Endothelial cell of umbilical vein (primary cell): ENCODE measurements around the gene CRYAB. TPM values are rescaled to one million over a fixed set of nuclear protein-coding genes. Genes with fewer than 3 reads are reported as not detected.

ENCODE experiments used
- BruUV-seq: library from RNA; stranded (reverse); fragments of 400-500 nt; replicated peaks from 2 replicates; lab custom pipeline; 2021; lab: Mats Ljungman, UMichigan
- CTCF ChIA-PET: fragments of 300-600, 350-600 bp; sonication (Branson Sonifier 250); formaldehyde crosslinking; loops from one replicate; lab custom pipeline; 2021; ENCODE audit warnings: antibody characterized with exemption, inconsistent platforms; lab: Charles Lee
- POLR2A ChIA-PET: fragments of 300-600, 350-600 bp; sonication (Branson Sonifier 250); formaldehyde crosslinking; loops from one replicate; lab custom pipeline; 2021; ENCODE audit warnings: antibody characterized with exemption, inconsistent platforms; lab: Charles Lee
- DNase-seq: peaks from one replicate; pipeline ENCODE4 v3.0.0-alpha.2; 2011; ENCODE audit warnings: low read depth, low spot score
- FAIRE-seq: peaks from 2 replicates; lab custom pipeline; 2011; peaks lifted over from hg19 to GRCh38; lab: Jason Lieb, UNC
- H2AFZ ChIP-seq: 2 replicates; pipeline ENCODE4 v1.6.0; 2012; ENCODE audit warnings: low read depth, low read length, control low read depth, inconsistent platforms
- H3K27ac ChIP-seq: 2 replicates; pipeline ENCODE4 v1.5.1; 2011; ENCODE audit warnings: low read depth, mild to moderate bottlenecking, control low read depth, low read length, moderate library complexity; ENCODE audit not compliant: insufficient read depth
- H3K27me3 ChIP-seq, 2 experiments: 2 replicates each; pipeline versions ENCODE4 v1.6.0 to v1.6.1; 2011; ENCODE audit warnings: low read length in 2 of 2, mixed read lengths in 1 of 2; ENCODE audit not compliant: control insufficient read depth in 2 of 2, insufficient read depth in 2 of 2
- H3K36me3 ChIP-seq, 2 experiments: 2 replicates in 1 of 2; 3 replicates in 1 of 2; pipeline ENCODE4 v1.5.1; 2011; ENCODE audit warnings: low read length in 2 of 2, mild to moderate bottlenecking in 1 of 2, moderate library complexity in 1 of 2; ENCODE audit not compliant: control insufficient read depth in 2 of 2, insufficient read depth in 2 of 2; ENCODE audit errors: extremely low read depth in 1 of 2
- H3K4me1 ChIP-seq: 3 replicates; pipeline ENCODE4 v1.5.1; 2011; ENCODE audit warnings: mild to moderate bottlenecking, low read length; ENCODE audit not compliant: control insufficient read depth, insufficient read depth; ENCODE audit errors: extremely low read depth
- H3K4me2 ChIP-seq: 2 replicates; pipeline ENCODE4 v1.6.1; 2011; ENCODE audit warnings: low read length, control low read depth, mixed read lengths; ENCODE audit not compliant: insufficient read depth
- H3K4me3 ChIP-seq, 3 experiments: fragments of 200-600 bp in 1 of 3; sonication (generic), shearing (Covaris generic) in 1 of 3; replicated peaks in 1 of 3; 2 replicates each; pipeline ENCODE4 v1.5.1; 2011 to 2016; ENCODE audit warnings: control low read depth in 3 of 3, low read length in 3 of 3, mild to moderate bottlenecking in 2 of 3, inconsistent platforms in 1 of 3, low read depth in 1 of 3, moderate library complexity in 1 of 3; ENCODE audit not compliant: insufficient read depth in 1 of 3
- H3K79me2 ChIP-seq: 2 replicates; pipeline ENCODE4 v1.6.0; 2012; ENCODE audit warnings: low read length, inconsistent platforms; ENCODE audit not compliant: control insufficient read depth, insufficient read depth
- H3K9ac ChIP-seq: replicated peaks from 2 replicates; pipeline ENCODE3; 2011; ENCODE audit warnings: low read length, control low read depth; ENCODE audit not compliant: insufficient read depth; ENCODE audit errors: extremely low read depth
- H3K9me1 ChIP-seq: replicated peaks from 3 replicates; pipeline ENCODE4 v1.6.0; 2011; ENCODE audit warnings: mild to moderate bottlenecking, low read length; ENCODE audit not compliant: control insufficient read depth, insufficient read depth; ENCODE audit errors: extremely low read depth
- H3K9me3 ChIP-seq: replicated peaks from 2 replicates; pipeline ENCODE4 v1.5.1; 2012; ENCODE audit warnings: low read length, inconsistent platforms; ENCODE audit not compliant: control insufficient read depth, insufficient read depth
- H4K20me1 ChIP-seq: replicated peaks from 2 replicates; pipeline ENCODE3; 2011; ENCODE audit warnings: mild to moderate bottlenecking, low read length; ENCODE audit not compliant: control insufficient read depth, insufficient read depth; ENCODE audit errors: extremely low read depth
- CTCF ChIP-seq, 2 donors: IDR thresholded peaks; 1 replicate in 1 of 2; 2 replicates in 1 of 2; pipeline ENCODE4 v1.5.1; 2011; ENCODE audit warnings: low read length in 2 of 2, mild to moderate bottlenecking in 2 of 2, moderate library complexity in 2 of 2, control low read depth in 1 of 2, inconsistent platforms in 1 of 2, low read depth in 1 of 2; ENCODE audit not compliant: insufficient read depth in 1 of 2; ENCODE audit errors: extremely low read depth in 1 of 2
- EZH2 ChIP-seq: IDR thresholded peaks from 2 replicates; pipeline ENCODE4 v1.6.1; 2012; ENCODE audit warnings: borderline replicate concordance, low read depth, mild to moderate bottlenecking, moderate library complexity, low read length, inconsistent platforms; ENCODE audit not compliant: severe bottlenecking
- FOS ChIP-seq: IDR thresholded peaks from 2 replicates; pipeline ENCODE4 v1.6.1; 2011; ENCODE audit warnings: mild to moderate bottlenecking, low read length, moderate library complexity, borderline replicate concordance; ENCODE audit not compliant: insufficient read depth
- GATA2 ChIP-seq: IDR thresholded peaks from 2 replicates; pipeline ENCODE4 v1.7.0; 2011; ENCODE audit warnings: low read depth, mild to moderate bottlenecking, moderate library complexity, mixed read lengths, low read length; ENCODE audit not compliant: insufficient read length, insufficient read depth
- JUN ChIP-seq: IDR thresholded peaks from 2 replicates; pipeline ENCODE4 v1.6.1; 2011; ENCODE audit warnings: borderline replicate concordance, low read depth; ENCODE audit not compliant: insufficient read length, insufficient read depth
- MAX ChIP-seq: IDR thresholded peaks from 2 replicates; pipeline ENCODE4 v1.6.1; 2011; ENCODE audit not compliant: insufficient read depth, insufficient read length
- MYC ChIP-seq: IDR thresholded peaks from one replicate; pipeline ENCODE4 v1.6.1; 2011; ENCODE audit warnings: mild to moderate bottlenecking, low read depth, low read length
- POLR2A ChIP-seq: IDR thresholded peaks from 2 replicates; pipeline ENCODE4 v1.6.1; 2012; ENCODE audit warnings: low read depth, mild to moderate bottlenecking, control low read depth, low read length
- POLR2AphosphoS5 ChIP-seq: IDR thresholded peaks from 2 replicates; pipeline ENCODE4 v1.6.1; 2012; ENCODE audit warnings: low read depth, mild to moderate bottlenecking, control low read depth, low read length, moderate library complexity; ENCODE audit not compliant: insufficient read depth
- dilution Hi-C: fragments of 300-500 bp; cut with MboI; formaldehyde crosslinking; loops from one replicate; pipeline ENCODE4 v1.15.0; 2019; ENCODE audit warnings: low sequenced_read_pairs; ENCODE audit not compliant: extremely low pct_ligation_motif_present
- intact Hi-C: fragments of 100-400 bp; cut with micrococcal nuclease; formaldehyde crosslinking; loops from one replicate; pipeline ENCODE4 v1.10.0; 2022
- polyA plus RNA-seq, 4 experiments: library from polyadenylated mRNA; depleted of rRNA in 3 of 4; stranded (reverse) in 3 of 4; unstranded in 1 of 4; fragments of >200 nt; gene quantifications; 2 replicates each; pipeline versions ENCODE4 v1.2.1 to v1.2.3, GENCODE V29; 2011 to 2012; ENCODE audit warnings: missing spikeins in 1 of 4
- total RNA-seq: library from RNA; stranded (reverse); gene quantifications from 2 replicates; pipeline ENCODE4 v1.2.3, GENCODE V29; 2021

Gene CRYAB
- total and polyA plus RNA-seq, 2 donors (not counting 3 experiments of a cell fraction or from before 2014, with no cell fraction given), result 0.48 TPM; not detected in 1

- H3K4me2 ChIP-seq, result no peak overlapping the region
- DNase-seq (no peak), FAIRE-seq (no peak)
- H4K20me1 ChIP-seq, result no peaks in the 10 kb centered on the region
- no peaks in the 10 kb centered on the region for H3K9me1 ChIP-seq
- ChIA-PET CTCF (interaction anchor here (1.4 kb wide), 1 partner anchor 71 kb away, joined by 4 read pairs; no protein-coding TSS in a partner anchor), POLR2A (no interaction called here)
- no peak overlapping the region for H3K4me3 ChIP-seq
- TF ChIP-seq POLR2AphosphoS5 (no peak), EZH2 (no peak), JUN (no peak), GATA2 (no peak), POLR2A (no peak), CTCF (IDR thresholded peaks at IDR 0.05; ENCODE audit: extremely low read depth in 1 of 2, insufficient read depth in 1 of 2, low read depth in 1 of 2, low read length in 2 of 2) (no peak), FOS (no peak), MYC (no peak), MAX (no peak)
- intact Hi-C loops, result no loop called here
- no peaks in the 10 kb centered on the region for H3K36me3 ChIP-seq
- BruUV-seq, result no TSS peak
- H2AFZ ChIP-seq, result no peak overlapping the region
- no peak overlapping the region for H3K9ac ChIP-seq
- H3K27ac ChIP-seq, result no peak overlapping the region
- no peaks in the 10 kb centered on the region for H3K9me3 ChIP-seq
- peaks cover 2 to 9% of the 10 kb centered on the region in 2 experiments for H3K27me3 ChIP-seq
- dilution Hi-C loops, result no loop called here
- H3K4me1 ChIP-seq, result peaks cover 6% of the 10 kb centered on the region
- H3K79me2 ChIP-seq, result no peaks in the 10 kb centered on the region
These were observed 651 bp downstream of the CRYAB start for GRCh38 chr11:111910676-111911562.
